Brain microvascular endothelial cell (primary cell): ENCODE measurements around the gene PPP1R3G.

ENCODE experiments used
- DNase-seq: peaks from one replicate; pipeline ENCODE4 v3.0.0-alpha.2; 2020
- H3K27ac ChIP-seq: fragments of 250-450 bp; sonication (Bioruptor Pico); 2 replicates; pipeline ENCODE4 v1.5.1; 2020; ENCODE audit warnings: mild to moderate bottlenecking, moderate library complexity
- H3K27me3 ChIP-seq: fragments of 250-450 bp; sonication (Bioruptor Pico); replicated peaks from 2 replicates; pipeline ENCODE4 v1.5.1; 2020; ENCODE audit warnings: mild to moderate bottlenecking
- H3K36me3 ChIP-seq: fragments of 250-450 bp; sonication (Bioruptor Pico); replicated peaks from 2 replicates; pipeline ENCODE4 v1.5.1; 2020; ENCODE audit warnings: mild to moderate bottlenecking
- H3K4me3 ChIP-seq: 2 replicates; pipeline ENCODE4 v1.5.1; 2011; ENCODE audit warnings: low read depth, mild to moderate bottlenecking, control low read depth, low read length, moderate library complexity
- CTCF ChIP-seq: IDR thresholded peaks from 2 replicates; pipeline ENCODE4 v1.5.1; 2011; ENCODE audit warnings: low read depth, mild to moderate bottlenecking, moderate library complexity, low read length, control low read depth, inconsistent platforms; ENCODE audit errors: missing control alignments
- in situ Hi-C: cut with HindIII; loops from 2 replicates; pipeline ENCODE4 v1.10.0; 2017; ENCODE audit warnings: low sequenced_read_pairs, low pct_ligation_motif_present

PPP1R3G gene

DNA sequence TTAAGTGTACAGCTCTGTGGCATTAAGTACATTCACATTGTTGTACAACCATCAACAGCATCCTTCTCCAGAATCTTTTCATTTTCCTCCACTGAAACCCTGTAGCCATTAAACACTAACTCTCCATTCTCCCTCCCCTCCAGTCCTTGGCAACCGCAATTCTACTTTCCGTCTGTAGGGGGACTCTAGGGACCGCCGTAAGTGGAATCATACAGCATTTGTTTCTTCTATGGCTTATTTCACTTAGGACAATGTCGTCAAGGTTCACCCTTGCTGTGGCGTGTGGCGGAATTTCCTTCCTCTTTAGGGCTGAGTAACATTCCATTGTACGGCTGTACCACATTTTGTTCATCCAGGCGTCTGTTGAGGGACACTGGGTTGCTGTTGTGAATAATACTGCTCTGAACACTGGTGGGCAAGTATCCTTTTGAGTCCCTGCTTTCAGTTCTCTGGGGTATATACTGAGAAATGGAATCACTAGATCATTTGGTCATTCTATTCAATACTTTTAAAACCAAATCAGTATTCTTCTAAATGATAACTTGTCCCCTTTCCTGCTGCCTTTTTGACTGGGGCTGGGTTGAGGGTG lies 50.7 kb downstream of the PPP1R3G start:
- DNase-seq, result peak; percentile 50
- H3K27me3 ChIP-seq, result no peaks in the 10 kb centered on the region
- peak; percentile 87 for TF ChIP-seq CTCF
- no peaks in the 10 kb centered on the region for H3K36me3 ChIP-seq
- H3K4me3 ChIP-seq, result no peak overlapping the region
- in situ Hi-C loops, result no loop called here
- H3K27ac ChIP-seq, result no peak overlapping the region

DNA sequence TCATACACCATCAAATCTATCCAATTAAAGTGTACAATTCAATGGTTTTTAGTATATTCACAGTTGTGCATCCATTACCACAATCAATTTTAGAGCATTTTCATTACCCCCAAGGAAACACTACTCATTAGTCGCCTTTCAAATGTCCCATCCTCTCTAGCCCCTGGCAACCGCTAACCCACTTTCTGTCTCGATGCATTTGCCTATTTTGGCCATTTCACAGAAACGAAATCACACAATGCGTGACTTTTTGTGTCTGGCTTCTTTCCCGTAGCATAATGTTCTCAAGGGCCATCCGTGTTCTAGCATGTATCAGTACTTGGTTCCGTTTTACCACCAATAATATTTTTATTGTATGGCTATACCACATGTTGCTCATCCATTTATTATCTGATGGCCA lies 51.7 kb downstream of the PPP1R3G start:
- Histone ChIP-seq H3K36me3 (no peaks in the 10 kb centered on the region), H3K27me3 (no peaks in the 10 kb centered on the region), H3K27ac (no peak overlapping the region), H3K4me3 (no peak overlapping the region)
- DNase-seq, result no peak
- in situ Hi-C loops, result no loop called here
- no peak for TF ChIP-seq CTCF
